Psoas muscle (tissue), 8 donors: ENCODE results near the gene FANCF. TPM values are rescaled to one million over a fixed set of nuclear protein-coding genes. Genes with fewer than 3 reads are reported as not detected.

ENCODE experiments used
- ATAC-seq, 4 donors: fragments of 200-7000 bp; cut with Tn5 transposase; one replicate each; pipeline ENCODE4 v1.9.1; 2020; ENCODE audit warnings: moderate library complexity in 3 of 4, mild to moderate bottlenecking in 2 of 4
- DNase-seq, 2 donors: peaks; one replicate each; pipeline ENCODE4 v3.0.0-alpha.2; 2020
- H3K27ac ChIP-seq: fragments of 200-600 bp; one replicate; pipeline ENCODE4 v1.8.0; 2022
- H3K27me3 ChIP-seq, 3 donors: fragments of 200-600 bp in 1 of 3; one replicate each; pipeline versions ENCODE4 v1.6.1 to v1.8.0; 2013 to 2022; ENCODE audit warnings: low read length in 2 of 3, mild to moderate bottlenecking in 2 of 3, moderate library complexity in 1 of 3; ENCODE audit not compliant: insufficient read depth in 3 of 3
- H3K36me3 ChIP-seq, 2 donors: fragments of 200-600 bp in 1 of 2; one replicate each; pipeline versions ENCODE4 v1.6.1 to v1.8.0; 2013 to 2022; ENCODE audit warnings: low read depth in 1 of 2, mild to moderate bottlenecking in 1 of 2, moderate library complexity in 1 of 2; ENCODE audit not compliant: insufficient read depth in 1 of 2
- H3K4me1 ChIP-seq: fragments of 200-600 bp; one replicate; pipeline ENCODE4 v1.8.0; 2022
- H3K4me3 ChIP-seq: fragments of 200-600 bp; one replicate; pipeline ENCODE4 v1.8.0; 2022; ENCODE audit warnings: mild to moderate bottlenecking
- H3K9me3 ChIP-seq: fragments of 200-600 bp; one replicate; pipeline ENCODE4 v1.8.0; 2022
- CTCF ChIP-seq: fragments of 200-600 bp; IDR thresholded peaks from one replicate; pipeline ENCODE4 v1.8.0; 2022; ENCODE audit warnings: antibody characterized with exemption
- WGBS, 3 donors: extraction: QIAGEN DNeasy Blood & Tissue Kit; methylation state at CpG; one replicate each; pipeline versions ENCODE4 v1.1.6 to v1.1.7; 2013; 5-methylcytosine and 5-hydroxymethylcytosine counted together
- intact Hi-C, 2 donors: fragments of 100-400 bp; cut with DNase I; formaldehyde crosslinking; loops; one replicate each; pipeline versions ENCODE4 v1.11.0 to v1.14.2; 2022
- polyA plus RNA-seq, 3 donors: library from polyadenylated mRNA; stranded (reverse); fragments of 200-250 nt; gene quantifications; one replicate each; pipeline ENCODE4 v1.2.3, GENCODE V29; 2013
- total RNA-seq, 4 donors: library from RNA; stranded (reverse); fragmentation: NEBNext Ultra II Directional in 2 of 4; extraction: Animal tissue kit (Norgen Biotek cat#: 25700) in 2 of 4; gene quantifications; one replicate each; pipeline versions ENCODE4 v1.2.1 to v1.2.4, GENCODE V29; 2021 to 2023
- donor health status: healthy with polysubstance abuse.
- donor health status: DM: no; HTN: no; CAD: no; lungs with moderate emphysema.
- donor health status: Bipolar disorder and iron deficiency.
- donor health status: healthy.
- donor health status: DM: yes; HTN: yes; CAD: no.
- donor health status: DM: no; HTN: no; CAD: no.
- donor health status: DM: no; HTN: no; CAD: no.
- donor health status: DM: yes; HTN: yes; CAD: no.

Gene FANCF
- total and polyA plus RNA-seq, 7 donors: 1.3 to 5.1 (median 1.8) TPM

GRCh38 chr11:22669368-22669767, 43.7 kb upstream of the FANCF start:
- WGBS, 3 donors: 74 to 89% (median 76%) methylated on average over 2 of the region's 2 CpGs
- ATAC-seq: peak in 3 of 4 donors; percentile 34 to 62 (median 47)
- H3K36me3 ChIP-seq: no peaks in the 10 kb centered on the region
- peak overlapping the region; percentile 81 for H3K4me3 ChIP-seq
- H3K9me3 ChIP-seq: no peaks in the 10 kb centered on the region
- DNase-seq: no peak
- H3K4me1 ChIP-seq: peaks cover 41% of the 10 kb centered on the region
- H3K27me3 ChIP-seq: no peaks in the 10 kb centered on the region
- no peak for TF ChIP-seq CTCF
- H3K27ac ChIP-seq: peak overlapping the region; percentile 78
- intact Hi-C loops: loop anchor here (5.0 kb wide), 3 partner anchors 42 to 118 kb away; partner anchors contain the start of gene FANCF (in 1 of the 2)

- Histone ChIP-seq H3K27me3 (no peaks in the 10 kb centered on the region), H3K4me1 (peaks cover 34% of the 10 kb centered on the region), H3K36me3 (no peaks in the 10 kb centered on the region), H3K9me3 (no peaks in the 10 kb centered on the region), H3K4me3 (peak overlapping the region; percentile 81), H3K27ac (peak overlapping the region; percentile 78)
- intact Hi-C loops: loop anchor here (5.0 kb wide), 3 partner anchors 41 to 119 kb away; partner anchors contain the start of gene FANCF (in 1 of the 2)
- WGBS, 3 donors: 31 to 36% (median 36%) methylated on average over 3 of the region's 3 CpGs
- peak in 3 of 4 donors; percentile 5 to 39 (median 16) for ATAC-seq
- TF ChIP-seq CTCF: no peak
- no peak for DNase-seq
These were observed 42.6 kb upstream of the FANCF start for GRCh38 chr11:22668005-22668796.

- peak overlapping the region; percentile 78 for H3K27ac ChIP-seq
- ATAC-seq: peak; percentile 76 to 85 (median 81)
- no peaks in the 10 kb centered on the region for H3K27me3 ChIP-seq
These were observed 41.2 kb upstream of the FANCF start for GRCh38 chr11:22666688-22667439.

GRCh38 chr11:22666325-22666687, 40.7 kb upstream of the FANCF start, which contains the start of gene GAS2:
GAS2 (plus strand) TSS chr11:22666611; CDS start chr11:22674870, 8,259 bp downstream.
- DNase-seq: no peak
- H3K27ac ChIP-seq: peak within 1 kb of the TSS; percentile 78
- H3K4me1 ChIP-seq: peaks cover 22% of the 10 kb centered on the region
- TF ChIP-seq CTCF: no peak
- H3K27me3 ChIP-seq: no peaks in the 10 kb centered on the region
- ATAC-seq: peak; percentile 7 to 46 (median 30)
- H3K9me3 ChIP-seq: no peaks in the 10 kb centered on the region
- 2 to 3% (median 2%) methylated on average over 8 of the region's 8 CpGs for WGBS, 3 donors
- intact Hi-C loops: loop anchor here (1.0 to 5.0 kb wide), 4 partner anchors 39 to 121 kb away; partner anchors contain the start of gene FANCF (in 2 of the 2)
- peak within 1 kb of the TSS; percentile 81 for H3K4me3 ChIP-seq
- H3K36me3 ChIP-seq: no peaks in the 10 kb centered on the region

More at GRCh38 chr11:22666688-22667439, 41.2 kb upstream of the FANCF start:
- intact Hi-C loops: loop anchor here (1.0 to 5.0 kb wide), 4 partner anchors 40 to 120 kb away; partner anchors contain the start of gene FANCF (in 2 of the 2)
- TF ChIP-seq CTCF: no peak
- peak; percentile 50 to 81 for DNase-seq
- 2 to 3% (median 2%) methylated on average over 38 to 40 of the region's 40 CpGs for WGBS, 3 donors
- H3K4me1 ChIP-seq: peaks cover 26% of the 10 kb centered on the region
- H3K4me3 ChIP-seq: peak overlapping the region; percentile 81
- H3K36me3 ChIP-seq: no peaks in the 10 kb centered on the region
- H3K9me3 ChIP-seq: no peaks in the 10 kb centered on the region
